IMR-90 (cell line): Measurements from ENCODE around the gene MCMBP. TPM values are rescaled to one million over a fixed set of nuclear protein-coding genes. Genes with fewer than 3 reads are reported as not detected.

Experiments used
- ATAC-seq: fragments of 200-7000 bp; cut with Tn5 transposase; 2 replicates; pipeline ENCODE4 v1.9.1; 2020; ENCODE audit warnings: low read depth, mild to moderate bottlenecking, moderate library complexity
- BruUV-seq: library from RNA; stranded (reverse); fragments of 400-500 nt; replicated peaks from 2 replicates; lab custom pipeline; 2021; lab: Mats Ljungman, UMichigan
- CTCF ChIA-PET: fragments of 300-600 bp; formaldehyde crosslinking; extraction: SDS; loops from one replicate; lab custom pipeline; 2021; ENCODE audit warnings: antibody characterized with exemption; lab: Yijun Ruan, JAX
- POLR2A ChIA-PET: fragments of 300-600 bp; sonication (Branson Sonifier 250); formaldehyde crosslinking; loops from one replicate; lab custom pipeline; 2022; ENCODE audit warnings: antibody characterized with exemption; ENCODE audit not compliant: unreplicated experiment; lab: Charles Lee
- DNase-seq: peaks from one replicate; pipeline ENCODE4 v3.0.0; 2013
- H2AFZ ChIP-seq: replicated peaks from 2 replicates; pipeline ENCODE3; 2013; ENCODE audit warnings: low read length, mild to moderate bottlenecking; ENCODE audit not compliant: poor library complexity
- H2AK5ac ChIP-seq: 2 replicates; pipeline ENCODE4 v1.6.1; 2013; ENCODE audit warnings: low read depth, low read length, inconsistent platforms
- H2AK9ac ChIP-seq: replicated peaks from 2 replicates; pipeline ENCODE3; 2013; ENCODE audit warnings: mild to moderate bottlenecking, low read depth, low read length, moderate library complexity; ENCODE audit not compliant: poor library complexity
- H2BK120ac ChIP-seq: 2 replicates; pipeline ENCODE4 v1.6.1; 2013; ENCODE audit warnings: low read depth, low read length, inconsistent platforms
- H2BK15ac ChIP-seq: 3 replicates; pipeline ENCODE4 v1.6.1; 2013; ENCODE audit warnings: low read depth, low read length, inconsistent platforms
- H2BK20ac ChIP-seq: 2 replicates; pipeline ENCODE4 v1.6.1; 2013; ENCODE audit warnings: low read depth, mild to moderate bottlenecking, inconsistent platforms, low read length, moderate library complexity
- H2BK5ac ChIP-seq: 2 replicates; pipeline ENCODE4 v1.6.1; 2013; ENCODE audit warnings: mild to moderate bottlenecking, low read depth, low read length, inconsistent platforms; ENCODE audit not compliant: poor library complexity, severe bottlenecking
- H3K14ac ChIP-seq: replicated peaks from 2 replicates; pipeline ENCODE4 v1.6.1; 2013; ENCODE audit warnings: low read depth, low read length, inconsistent platforms
- H3K18ac ChIP-seq: 2 replicates; pipeline ENCODE4 v1.6.1; 2013; ENCODE audit warnings: low read depth, low read length, control low read depth
- H3K23ac ChIP-seq: 2 replicates; pipeline ENCODE4 v1.6.1; 2013; ENCODE audit warnings: low read depth, low read length, inconsistent platforms
- H3K27ac ChIP-seq: 2 replicates; pipeline ENCODE4 v1.5.1; 2013; ENCODE audit warnings: mild to moderate bottlenecking, control low read depth, low read length; ENCODE audit not compliant: insufficient read depth
- H3K27me3 ChIP-seq: 2 replicates; pipeline ENCODE4 v1.6.1; 2013; ENCODE audit warnings: low read length; ENCODE audit not compliant: control insufficient read depth, insufficient read depth
- H3K36me3 ChIP-seq: 2 replicates; pipeline ENCODE4 v1.6.1; 2013; ENCODE audit warnings: low read length, mixed read lengths; ENCODE audit not compliant: control insufficient read depth, insufficient read depth
- H3K4ac ChIP-seq: 2 replicates; pipeline ENCODE4 v1.6.1; 2013; ENCODE audit warnings: low read depth, low read length, inconsistent platforms
- H3K4me1 ChIP-seq: 2 replicates; pipeline ENCODE4 v1.6.1; 2013; ENCODE audit warnings: low read length, mixed read lengths; ENCODE audit not compliant: control insufficient read depth, insufficient read depth
- H3K4me2 ChIP-seq: 2 replicates; pipeline ENCODE4 v1.6.1; 2013; ENCODE audit warnings: low read depth, mild to moderate bottlenecking, control low read depth, low read length, moderate library complexity
- H3K4me3 ChIP-seq: 2 replicates; pipeline ENCODE4 v1.5.1; 2013; ENCODE audit warnings: low read depth, mild to moderate bottlenecking, control low read depth, low read length, moderate library complexity; ENCODE audit not compliant: insufficient read depth
- H3K56ac ChIP-seq: 2 replicates; pipeline ENCODE4 v1.6.1; 2013; ENCODE audit warnings: low read length, inconsistent platforms; ENCODE audit not compliant: insufficient read depth; ENCODE audit errors: extremely low read depth
- H3K79me1 ChIP-seq, 2 experiments: 2 replicates each; pipeline ENCODE4 v1.6.1; 2013; ENCODE audit warnings: low read length in 2 of 2, inconsistent platforms in 1 of 2, low read depth in 1 of 2
- H3K9ac ChIP-seq: 2 replicates; pipeline ENCODE4 v1.6.1; 2013; ENCODE audit warnings: low read depth, low read length, control low read depth
- H3K9me1 ChIP-seq: 2 replicates; pipeline ENCODE4 v1.6.1; 2013; ENCODE audit warnings: low read length, inconsistent platforms; ENCODE audit not compliant: insufficient read depth
- H3K9me3 ChIP-seq: 2 replicates; pipeline ENCODE4 v1.6.1; 2013; ENCODE audit warnings: low read length; ENCODE audit not compliant: control insufficient read depth, insufficient read depth
- H4K20me1 ChIP-seq: 2 replicates; pipeline ENCODE4 v1.6.1; 2013; ENCODE audit warnings: low read length, inconsistent platforms; ENCODE audit not compliant: insufficient read depth
- H4K5ac ChIP-seq: 2 replicates; pipeline ENCODE4 v1.6.1; 2013; ENCODE audit warnings: mild to moderate bottlenecking, low read depth, low read length, control low read depth
- H4K8ac ChIP-seq, 2 experiments: 2 replicates each; pipeline ENCODE4 v1.6.1; 2013; ENCODE audit warnings: low read depth in 2 of 2, low read length in 2 of 2, control low read depth in 1 of 2, inconsistent platforms in 1 of 2
- H4K91ac ChIP-seq: 2 replicates; pipeline ENCODE4 v1.6.1; 2013; ENCODE audit warnings: low read depth, low read length, inconsistent platforms; ENCODE audit not compliant: insufficient read depth
- BHLHE40 ChIP-seq: fragments of 150-350 bp; IDR thresholded peaks from 2 replicates; pipeline ENCODE4 v1.6.1; 2016; ENCODE audit warnings: mild to moderate bottlenecking, low read depth, low read length
- CTCF ChIP-seq: conservative IDR thresholded peaks from 2 replicates; pipeline ENCODE4 v1.5.1; 2012; ENCODE audit warnings: mild to moderate bottlenecking, low read depth, low read length, improper control_type of control experiment
- FOS ChIP-seq: fragments of 150-350 bp; IDR thresholded peaks from 2 replicates; pipeline ENCODE4 v1.6.1; 2016; ENCODE audit warnings: low read depth, low read length
- WGBS, 2 experiments: methylation state at CpG; one replicate each; pipeline versions ENCODE4 v1.1.5 to v1.1.7; 2013; ENCODE audit warnings: missing lambda C conversion rate in 2 of 2; ENCODE audit not compliant: insufficient read length in 1 of 2; ENCODE audit errors: extremely low coverage in 2 of 2; 5-methylcytosine and 5-hydroxymethylcytosine counted together
- dilution Hi-C: fragments of 300-500 bp; cut with HindIII; formaldehyde crosslinking; loops from one replicate; pipeline ENCODE4 v1.14.3; 2018; ENCODE audit warnings: low sequenced_read_pairs; ENCODE audit not compliant: unreplicated experiment
- in situ Hi-C: fragments of 300-500 bp; cut with MboI; formaldehyde crosslinking; loops from 3 replicates; pipeline ENCODE4 v1.14.3; 2019; ENCODE audit warnings: low sequenced_read_pairs, inconsistent platforms, mixed read lengths
- intact Hi-C: fragments of 100-400 bp; cut with micrococcal nuclease; formaldehyde crosslinking; loops from 2 replicates; pipeline ENCODE4 v1.10.0; 2022
- polyA plus RNA-seq, 3 experiments: library from polyadenylated mRNA; depleted of rRNA; stranded (reverse); fragments of >200 nt; gene quantifications; 2 replicates each; pipeline ENCODE4 v1.2.3, GENCODE V29; 2012; ENCODE audit warnings: low replicate concordance in 1 of 3
- total RNA-seq: library from RNA; depleted of rRNA; stranded (reverse); fragments of >200 nt; gene quantifications from 2 replicates; pipeline ENCODE4 v1.2.3, GENCODE V29; 2012

Gene MCMBP
- total and polyA plus RNA-seq, 2 of the 4 experiments (the other 2 are of a cell fraction), result 39.0 to 59.9 TPM

GRCh38 chr10:119832951-119833350, 39.7 kb downstream of the MCMBP start:
- no peak overlapping the region for H2BK15ac ChIP-seq
- WGBS, 2 experiments, result no CpG with 5 or more reads among the region's 2 CpGs
- no peak overlapping the region for H3K4ac ChIP-seq
- TF ChIP-seq CTCF (no peak), BHLHE40 (no peak), FOS (no peak)
- no peak overlapping the region for H3K23ac ChIP-seq
- no peak overlapping the region for H3K4me2 ChIP-seq
- no peaks in the 10 kb centered on the region for H4K20me1 ChIP-seq
- H3K4me1 ChIP-seq, result no peaks in the 10 kb centered on the region
- H3K56ac ChIP-seq, result no peak overlapping the region
- no peak overlapping the region for H3K18ac ChIP-seq
- no peak overlapping the region for H2AFZ ChIP-seq
- no peak overlapping the region for H4K5ac ChIP-seq
- no peak overlapping the region for H2AK5ac ChIP-seq
- H3K9ac ChIP-seq, result no peak overlapping the region
- no peak overlapping the region for H3K4me3 ChIP-seq
- H2AK9ac ChIP-seq, result no peak overlapping the region
- ChIA-PET POLR2A (no interaction called here), CTCF (no interaction called here)
- no peak overlapping the region for H3K27ac ChIP-seq
- peaks cover 48% of the 10 kb centered on the region for H3K36me3 ChIP-seq
- ATAC-seq, result no peak
- no TSS peak for BruUV-seq
- DNase-seq, result no peak
- peaks cover 14 to 17% of the 10 kb centered on the region in 2 experiments for H3K79me1 ChIP-seq
- dilution Hi-C loops (no loop called here), intact Hi-C loops (no loop called here), in situ Hi-C loops (no loop called here)
- no peak overlapping the region for H2BK5ac ChIP-seq
- no peaks in the 10 kb centered on the region for H3K27me3 ChIP-seq
- no peak overlapping the region for H4K91ac ChIP-seq
- H2BK20ac ChIP-seq, result no peak overlapping the region
- H4K8ac ChIP-seq, result no peak overlapping the region
- no peak overlapping the region for H3K14ac ChIP-seq
- H2BK120ac ChIP-seq, result no peak overlapping the region
- peaks cover 5% of the 10 kb centered on the region; the same call in 1 of the 2 replicates for H3K9me1 ChIP-seq
- no peaks in the 10 kb centered on the region for H3K9me3 ChIP-seq
